Liver (tissue), 3 donors: Measurements from ENCODE around the gene CLPX.

ENCODE experiments used
- CTCF ChIP-seq: fragments of 150-350 bp; IDR thresholded peaks from 2 replicates; pipeline ENCODE4 v1.5.1; 2017; ENCODE audit warnings: improper control_type of control experiment, low read depth, low read length; ENCODE audit not compliant: missing input control
- FOXA2 ChIP-seq: IDR thresholded peaks from 2 replicates; pipeline ENCODE4 v1.6.1; 2016; ENCODE audit warnings: antibody characterized with exemption
- JUND ChIP-seq, 2 donors: IDR thresholded peaks; 2 replicates each; pipeline ENCODE4 v1.6.1; 2016; ENCODE audit warnings: antibody characterized with exemption in 2 of 2
- REST ChIP-seq: IDR thresholded peaks from 2 replicates; pipeline ENCODE4 v1.6.1; 2016; ENCODE audit warnings: antibody characterized with exemption, mild to moderate bottlenecking
- RXRA ChIP-seq, 2 donors: IDR thresholded peaks; 2 replicates each; pipeline ENCODE4 v1.6.1; 2017 to 2018; ENCODE audit warnings: antibody characterized with exemption in 2 of 2, mild to moderate bottlenecking in 1 of 2
- SP1 ChIP-seq: IDR thresholded peaks from 2 replicates; pipeline ENCODE4 v1.6.1; 2018; ENCODE audit warnings: antibody characterized with exemption, mild to moderate bottlenecking
- ZBTB33 ChIP-seq: IDR thresholded peaks from 2 replicates; pipeline ENCODE4 v1.6.1; 2016; ENCODE audit warnings: antibody characterized with exemption
- donor health status: healthy.
- donor health status: healthy.

- TF ChIP-seq CTCF (no peak), JUND (IDR thresholded peaks at IDR 0.05) (no peak), REST (no peak), RXRA (IDR thresholded peaks at IDR 0.05) (no peak), ZBTB33 (no peak), SP1 (no peak), FOXA2 (no peak)
Observed at GRCh38 chr15:65115086-65115485, 70.1 kb downstream of the CLPX start, which contains the start of gene UBAP1L.
